GM23248 (cell line): ENCODE data around the gene SPRED1. TPM values are rescaled to one million over a fixed set of nuclear protein-coding genes. Genes with fewer than 3 reads are reported as not detected.
A peak's percentile ranks its signal among the peaks of the same experiment; 100 is the strongest.

Experiments
- DNase-seq: peaks from one replicate; pipeline ENCODE4 v3.0.0-alpha.2; 2015
- H2AFZ ChIP-seq: fragments of 200-600 bp; sonication (generic); 2 replicates; pipeline ENCODE4 v1.6.1; 2016; ENCODE audit warnings: antibody characterized with exemption
- H3F3A ChIP-seq: fragments of 200-600 bp; sonication (generic); 2 replicates; pipeline ENCODE4 v1.6.1; 2016; ENCODE audit warnings: mild to moderate bottlenecking, antibody characterized with exemption, mixed run types; ENCODE audit not compliant: insufficient read depth
- H3K27ac ChIP-seq: fragments of 200-600 bp; sonication (generic); 2 replicates; pipeline ENCODE4 v1.5.1; 2016; ENCODE audit warnings: mild to moderate bottlenecking
- H3K27me3 ChIP-seq: fragments of 200-600 bp; sonication (generic); replicated peaks from 2 replicates; pipeline ENCODE4 v1.6.1; 2016; ENCODE audit warnings: mild to moderate bottlenecking; ENCODE audit not compliant: insufficient read depth
- H3K36me3 ChIP-seq: fragments of 200-600 bp; sonication (generic); 2 replicates; pipeline ENCODE4 v1.6.1; 2016; ENCODE audit warnings: low read depth, mild to moderate bottlenecking
- H3K4me1 ChIP-seq: fragments of 200-600 bp; sonication (generic); 2 replicates; pipeline ENCODE4 v1.6.1; 2016; ENCODE audit warnings: mild to moderate bottlenecking; ENCODE audit not compliant: insufficient read depth
- H3K4me2 ChIP-seq: fragments of 200-600 bp; sonication (generic); one replicate; pipeline ENCODE4 v1.6.1; 2016; ENCODE audit warnings: mild to moderate bottlenecking; ENCODE audit not compliant: unreplicated experiment
- H3K4me3 ChIP-seq: fragments of 200-600 bp; sonication (generic); 2 replicates; pipeline ENCODE4 v1.5.1; 2016; ENCODE audit warnings: mild to moderate bottlenecking
- H3K79me2 ChIP-seq: fragments of 200-600 bp; sonication (generic); 2 replicates; pipeline ENCODE4 v1.6.1; 2016; ENCODE audit warnings: mild to moderate bottlenecking; ENCODE audit not compliant: insufficient read depth
- H3K9ac ChIP-seq: fragments of 200-600 bp; sonication (generic); 2 replicates; pipeline ENCODE4 v1.6.1; 2016; ENCODE audit warnings: mild to moderate bottlenecking
- H3K9me2 ChIP-seq: fragments of 200-600 bp; sonication (generic); 2 replicates; pipeline ENCODE4 v1.6.1; 2016; ENCODE audit warnings: mixed run types, mild to moderate bottlenecking, moderate library complexity; ENCODE audit not compliant: insufficient read depth
- H3K9me3 ChIP-seq: fragments of 200-600 bp; sonication (generic); one replicate; pipeline ENCODE4 v1.6.1; 2017; ENCODE audit warnings: low read depth
- H4K20me1 ChIP-seq: fragments of 200-600 bp; sonication (generic); 2 replicates; pipeline ENCODE4 v1.6.0; 2016; ENCODE audit not compliant: insufficient read depth
- EZH2 ChIP-seq: fragments of 200-600 bp; sonication (generic); IDR thresholded peaks from 2 replicates; pipeline ENCODE4 v1.6.1; 2018; ENCODE audit warnings: antibody characterized with exemption, mild to moderate bottlenecking; ENCODE audit not compliant: insufficient read depth, poor library complexity, severe bottlenecking
- EZH2phosphoT487 ChIP-seq: fragments of 200-600 bp; sonication (generic); IDR thresholded peaks from 2 replicates; pipeline ENCODE4 v1.6.1; 2018; ENCODE audit warnings: antibody characterized with exemption, moderate library complexity, mild to moderate bottlenecking, low read depth; ENCODE audit not compliant: insufficient read depth
- WGBS, 2 experiments: methylation state at CpG; one replicate each; pipeline ENCODE4 v1.1.6; 2015 to 2017; ENCODE audit warnings: low lambda C conversion rate in 2 of 2, low coverage in 1 of 2; ENCODE audit errors: missing lambda C conversion rate in 2 of 2; 5-methylcytosine and 5-hydroxymethylcytosine counted together
- in situ Hi-C: fragments of 300-500 bp; cut with MboI; formaldehyde crosslinking; loops from 2 replicates; pipeline ENCODE4 v1.15.0; 2020
- polyA plus RNA-seq: library from polyadenylated mRNA; unstranded; fragments of >200 nt; fragmentation: Nextera tagmentation; extraction: Ambion mirVana; gene quantifications from 2 replicates; pipeline ENCODE4 v1.2.1, GENCODE V29; 2016
- total RNA-seq: library from RNA; depleted of rRNA; stranded (reverse); fragments of >200 nt; shearing (Covaris generic); gene quantifications from 2 replicates; pipeline ENCODE4 v1.2.3, GENCODE V29; 2014

SPRED1 gene
- total and polyA plus RNA-seq, 2 experiments from 2014 or later: 11.6 to 34.0 TPM

- DNase-seq: no peak
- Histone ChIP-seq H2AFZ (no peak overlapping the region), H3K27ac (no peak overlapping the region), H3K4me1 (peaks cover 29% of the 10 kb centered on the region), H3K9me2 (0 out of 2 replicates have a peak, but pooled peaks cover 5% of the 10 kb centered on the region), H3K27me3 (no peaks in the 10 kb centered on the region), H3K4me3 (no peak overlapping the region), H3K36me3 (peaks cover 26% of the 10 kb centered on the region; the same call in 1 of the 2 replicates), H3K9me3 (no peaks in the 10 kb centered on the region), H3F3A (peaks cover 23% of the 10 kb centered on the region; the same call in 1 of the 2 replicates), H3K4me2 (peak overlapping the region; percentile 9), H3K9ac (no peak overlapping the region), H4K20me1 (no peaks in the 10 kb centered on the region; the same call in 1 of the 2 replicates), H3K79me2 (peaks cover 100% of the 10 kb centered on the region)
- in situ Hi-C loops: no loop called here
- WGBS, 2 experiments: 19 to 22% methylated on average over 3 of the region's 3 CpGs
- no peak for TF ChIP-seq EZH2
- TF ChIP-seq EZH2phosphoT487: no peak
Observed at GRCh38 chr15:38304481-38304880, 51.8 kb downstream of the SPRED1 start.

GRCh38 chr15:38307251-38307650 is 54.6 kb downstream of the SPRED1 start:
- Histone ChIP-seq H3K79me2 (peaks cover 100% of the 10 kb centered on the region), H3K9me2 (0 out of 2 replicates have a peak, but pooled peaks cover 5% of the 10 kb centered on the region), H3K27ac (no peak overlapping the region), H3K27me3 (no peaks in the 10 kb centered on the region), H3K36me3 (peaks cover 28% of the 10 kb centered on the region; the same call in 1 of the 2 replicates), H3K9ac (no peak overlapping the region), H4K20me1 (no peaks in the 10 kb centered on the region; the same call in 1 of the 2 replicates), H3K4me3 (no peak overlapping the region), H3F3A (0 out of 2 replicates have a peak, but pooled peaks cover 9% of the 10 kb centered on the region), H2AFZ (no peak overlapping the region), H3K4me2 (no peak overlapping the region), H3K9me3 (no peaks in the 10 kb centered on the region), H3K4me1 (peaks cover 15% of the 10 kb centered on the region; the same call in 1 of the 2 replicates)
- TF ChIP-seq EZH2 (no peak), EZH2phosphoT487 (no peak)
- WGBS, 2 experiments: 98 to 100% methylated on average over 2 of the region's 2 CpGs
- in situ Hi-C loops: no loop called here
- DNase-seq: no peak

- Histone ChIP-seq H3K27ac (no peak overlapping the region), H3K9ac (no peak overlapping the region), H4K20me1 (no peaks in the 10 kb centered on the region; the same call in 1 of the 2 replicates), H3K9me2 (0 out of 2 replicates have a peak, but pooled peaks cover 5% of the 10 kb centered on the region), H2AFZ (no peak overlapping the region), H3K4me3 (no peak overlapping the region), H3K79me2 (peaks cover 100% of the 10 kb centered on the region), H3F3A (0 out of 2 replicates have a peak, but pooled peaks cover 9% of the 10 kb centered on the region), H3K36me3 (peaks cover 28% of the 10 kb centered on the region; the same call in 1 of the 2 replicates), H3K4me2 (no peak overlapping the region), H3K4me1 (0 out of 2 replicates have a peak, but pooled peaks cover 8% of the 10 kb centered on the region), H3K27me3 (no peaks in the 10 kb centered on the region), H3K9me3 (no peaks in the 10 kb centered on the region)
- in situ Hi-C loops: no loop called here
- 81 to 82% methylated on average over 5 of the region's 5 CpGs for WGBS, 2 experiments
- no peak for DNase-seq
- TF ChIP-seq EZH2 (no peak), EZH2phosphoT487 (no peak)
Observed at GRCh38 chr15:38307861-38308641, 55.4 kb downstream of the SPRED1 start.

GRCh38 chr15:38308797-38309196 is 56.2 kb downstream of the SPRED1 start:
- TF ChIP-seq EZH2 (no peak), EZH2phosphoT487 (no peak)
- no peak overlapping the region for H3K9ac ChIP-seq
- H3K9me3 ChIP-seq: no peaks in the 10 kb centered on the region
- peaks cover 100% of the 10 kb centered on the region for H3K79me2 ChIP-seq
- H3K27me3 ChIP-seq: no peaks in the 10 kb centered on the region
- H3K4me2 ChIP-seq: no peak overlapping the region
- no peak overlapping the region for H3K4me3 ChIP-seq
- 0 out of 2 replicates have a peak, but pooled peaks cover 8% of the 10 kb centered on the region for H3K4me1 ChIP-seq
- in situ Hi-C loops: no loop called here
- H4K20me1 ChIP-seq: no peaks in the 10 kb centered on the region; the same call in 1 of the 2 replicates
- DNase-seq: no peak
- H3K9me2 ChIP-seq: 0 out of 2 replicates have a peak, but pooled peaks cover 5% of the 10 kb centered on the region
- no peak overlapping the region for H2AFZ ChIP-seq
- no peak overlapping the region for H3K27ac ChIP-seq
- 0 out of 2 replicates have a peak, but pooled peaks cover 9% of the 10 kb centered on the region for H3F3A ChIP-seq
- peaks cover 28% of the 10 kb centered on the region; the same call in 1 of the 2 replicates for H3K36me3 ChIP-seq
- 98 to 99% methylated on average over 3 of the region's 3 CpGs for WGBS, 2 experiments
